Parathyroid adenoma (tissue), 2 donors: ENCODE results near the gene SLC5A10.

Experiments used
- H2AFZ ChIP-seq: fragments of 300-600 bp; sonication (generic); one replicate; pipeline ENCODE4 v1.7.0; 2017; ENCODE audit warnings: antibody characterized with exemption, mild to moderate bottlenecking
- H3K27ac ChIP-seq: fragments of 300-600 bp; sonication (generic); one replicate; pipeline ENCODE4 v1.7.0; 2017
- H3K27me3 ChIP-seq: fragments of 300-600 bp; sonication (generic); one replicate; pipeline ENCODE4 v1.7.0; 2017; ENCODE audit warnings: low read length; ENCODE audit not compliant: control insufficient read depth, insufficient read depth
- H3K36me3 ChIP-seq: fragments of 300-600 bp; sonication (generic); one replicate; pipeline ENCODE4 v1.7.0; 2017; ENCODE audit warnings: low read length; ENCODE audit not compliant: control insufficient read depth, insufficient read depth
- H3K4me1 ChIP-seq: fragments of 300-600 bp; sonication (generic); one replicate; pipeline ENCODE4 v1.7.0; 2017; ENCODE audit warnings: control low read depth
- H3K4me2 ChIP-seq: fragments of 300-600 bp; sonication (generic); one replicate; pipeline ENCODE4 v1.7.0; 2017; ENCODE audit warnings: low read length
- H3K4me3 ChIP-seq: fragments of 300-600 bp; sonication (generic); one replicate; pipeline ENCODE4 v1.7.0; 2017; ENCODE audit warnings: low read depth, low read length
- H3K79me2 ChIP-seq: fragments of 300-600 bp; sonication (generic); one replicate; pipeline ENCODE4 v1.7.0; 2017; ENCODE audit warnings: control low read depth
- H3K9ac ChIP-seq: fragments of 300-600 bp; sonication (generic); one replicate; pipeline ENCODE4 v1.7.0; 2017; ENCODE audit warnings: mild to moderate bottlenecking
- H3K9me3 ChIP-seq: fragments of 300-600 bp; sonication (generic); one replicate; pipeline ENCODE4 v1.7.0; 2017; ENCODE audit warnings: low read length; ENCODE audit not compliant: control insufficient read depth
- TF ChIP-seq, protein P1 (sequence below): fragments of 300-600 bp; sonication (generic); IDR thresholded peaks from one replicate; pipeline ENCODE4 v1.7.0; 2017; ENCODE audit warnings: antibody characterized with exemption, mild to moderate bottlenecking
- donor health status: primary hyperparathyroidism.

Gene SLC5A10

DNA sequence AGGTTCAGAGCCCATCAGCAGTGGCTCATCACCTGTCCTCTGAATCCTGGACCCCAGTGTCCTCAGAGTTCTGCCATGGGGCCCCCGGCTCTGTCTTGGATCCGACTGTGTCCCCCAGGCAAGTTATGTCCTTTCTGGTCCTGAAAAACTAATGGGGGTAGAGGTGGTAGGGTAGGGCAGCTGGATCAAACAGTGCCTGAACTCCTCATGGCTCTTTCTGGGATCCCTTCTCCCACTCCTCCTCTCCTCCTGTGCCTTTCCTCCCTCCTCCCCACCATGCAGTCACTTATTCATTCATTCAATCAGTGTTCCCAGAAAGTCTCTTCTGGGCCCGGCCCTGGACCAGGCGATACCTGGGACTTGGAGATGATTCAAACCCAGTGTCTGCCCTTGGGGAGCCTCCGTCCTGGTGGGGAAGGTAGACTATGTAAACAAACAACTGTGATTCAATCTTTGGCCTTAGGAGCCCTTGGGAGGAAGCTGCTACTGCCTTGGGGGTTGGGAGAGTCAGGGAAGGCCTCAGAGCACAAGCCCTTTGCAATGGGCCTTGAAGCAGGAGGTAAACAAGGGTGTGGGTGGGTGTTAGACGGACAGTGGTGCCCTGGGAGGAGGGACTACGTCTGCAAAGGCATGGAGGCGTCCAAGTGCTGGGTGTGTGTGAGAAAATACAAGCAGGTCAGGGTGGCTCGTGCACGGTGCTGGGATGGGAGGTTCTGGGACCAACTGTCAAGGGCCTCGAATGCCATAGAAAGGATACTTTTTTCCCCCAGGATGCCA, 59.0 kb downstream of the SLC5A10 start:
- Histone ChIP-seq H2AFZ (peak overlapping the region; percentile 72), H3K79me2 (no peaks in the 10 kb centered on the region), H3K9ac (no peak overlapping the region), H3K27ac (peak overlapping the region; percentile 44), H3K9me3 (no peaks in the 10 kb centered on the region), H3K4me1 (peaks cover 10% of the 10 kb centered on the region), H3K4me3 (no peak overlapping the region), H3K4me2 (no peak overlapping the region), H3K27me3 (no peaks in the 10 kb centered on the region), H3K36me3 (no peaks in the 10 kb centered on the region)
- TF ChIP-seq, protein P1, sequence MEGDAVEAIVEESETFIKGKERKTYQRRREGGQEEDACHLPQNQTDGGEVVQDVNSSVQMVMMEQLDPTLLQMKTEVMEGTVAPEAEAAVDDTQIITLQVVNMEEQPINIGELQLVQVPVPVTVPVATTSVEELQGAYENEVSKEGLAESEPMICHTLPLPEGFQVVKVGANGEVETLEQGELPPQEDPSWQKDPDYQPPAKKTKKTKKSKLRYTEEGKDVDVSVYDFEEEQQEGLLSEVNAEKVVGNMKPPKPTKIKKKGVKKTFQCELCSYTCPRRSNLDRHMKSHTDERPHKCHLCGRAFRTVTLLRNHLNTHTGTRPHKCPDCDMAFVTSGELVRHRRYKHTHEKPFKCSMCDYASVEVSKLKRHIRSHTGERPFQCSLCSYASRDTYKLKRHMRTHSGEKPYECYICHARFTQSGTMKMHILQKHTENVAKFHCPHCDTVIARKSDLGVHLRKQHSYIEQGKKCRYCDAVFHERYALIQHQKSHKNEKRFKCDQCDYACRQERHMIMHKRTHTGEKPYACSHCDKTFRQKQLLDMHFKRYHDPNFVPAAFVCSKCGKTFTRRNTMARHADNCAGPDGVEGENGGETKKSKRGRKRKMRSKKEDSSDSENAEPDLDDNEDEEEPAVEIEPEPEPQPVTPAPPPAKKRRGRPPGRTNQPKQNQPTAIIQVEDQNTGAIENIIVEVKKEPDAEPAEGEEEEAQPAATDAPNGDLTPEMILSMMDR = no peak

DNA sequence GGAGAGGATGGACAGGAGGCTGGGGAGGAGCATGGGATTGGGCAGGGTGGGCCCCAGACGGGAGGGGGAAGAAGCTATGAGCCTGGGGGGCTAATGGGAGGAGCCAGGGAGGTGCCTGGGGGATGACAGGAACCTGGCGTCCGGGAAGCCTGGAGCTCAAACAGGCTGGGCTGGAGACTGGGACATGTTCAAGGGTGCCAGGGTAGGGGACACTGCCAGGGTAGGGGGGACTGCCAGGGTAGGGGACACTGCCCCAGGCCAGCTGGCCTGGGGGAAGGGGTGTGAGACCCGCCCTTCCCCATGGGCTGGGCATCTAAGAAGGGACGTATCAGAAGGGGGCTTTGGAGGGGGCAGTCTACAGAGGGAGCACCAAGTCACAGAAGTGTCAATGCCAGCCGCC, 59.6 kb downstream of the SLC5A10 start:
- H3K4me2 ChIP-seq = no peak overlapping the region
- H3K27ac ChIP-seq = no peak overlapping the region
- no peaks in the 10 kb centered on the region for H3K36me3 ChIP-seq
- H3K79me2 ChIP-seq = no peaks in the 10 kb centered on the region
- TF ChIP-seq, protein P1 = no peak
- peaks cover 10% of the 10 kb centered on the region for H3K4me1 ChIP-seq
- no peaks in the 10 kb centered on the region for H3K27me3 ChIP-seq
- H3K9me3 ChIP-seq = no peaks in the 10 kb centered on the region
- no peak overlapping the region for H3K9ac ChIP-seq
- peak overlapping the region; percentile 72 for H2AFZ ChIP-seq
- no peak overlapping the region for H3K4me3 ChIP-seq

DNA sequence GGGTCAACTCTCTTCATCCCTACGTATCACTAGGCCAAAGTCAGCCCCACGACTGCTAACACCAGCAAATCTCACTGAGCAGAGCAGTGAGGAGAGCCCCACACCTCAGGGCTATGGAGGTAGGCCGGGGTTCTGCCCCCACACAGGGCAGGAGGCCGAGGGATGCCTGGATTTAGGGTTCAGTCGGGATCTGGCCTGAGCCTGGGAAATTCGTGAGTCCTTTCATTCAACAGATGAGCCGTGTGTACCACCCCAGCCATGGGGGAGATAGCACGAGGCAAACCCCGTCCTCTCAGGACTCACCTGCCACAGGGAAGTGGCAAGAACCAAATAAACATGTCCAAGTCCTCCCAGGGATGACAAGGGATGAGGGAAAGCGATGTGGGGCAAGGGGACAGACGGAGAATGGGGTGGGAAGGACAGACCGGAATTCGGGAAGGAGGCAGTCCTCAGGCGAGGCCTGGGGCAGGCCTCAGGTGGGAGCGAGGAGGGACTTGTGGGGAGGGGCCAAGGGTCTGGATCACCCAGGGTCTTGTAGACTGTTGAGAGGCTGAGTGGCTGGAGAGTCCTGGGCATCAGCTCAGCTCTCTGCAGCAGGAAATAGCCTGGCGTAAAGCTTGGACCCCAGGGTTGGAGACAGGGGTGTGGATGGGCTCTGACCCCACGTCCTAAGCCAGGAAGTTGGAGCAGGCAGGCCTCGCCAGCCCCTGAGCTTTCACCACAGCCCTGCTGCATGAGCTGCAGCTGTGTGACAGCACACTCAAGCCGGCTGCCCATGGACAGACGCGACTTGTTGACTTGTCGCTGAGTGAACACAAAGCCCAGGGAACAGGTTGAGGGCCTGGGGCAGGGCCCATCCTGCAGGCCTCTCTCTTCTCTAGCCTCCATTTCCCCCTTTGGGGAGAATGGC, 60.5 kb downstream of the SLC5A10 start:
- Histone ChIP-seq H2AFZ (no peak overlapping the region), H3K9me3 (no peaks in the 10 kb centered on the region), H3K79me2 (no peaks in the 10 kb centered on the region), H3K4me2 (no peak overlapping the region), H3K27ac (no peak overlapping the region), H3K9ac (no peak overlapping the region), H3K4me3 (no peak overlapping the region), H3K4me1 (peaks cover 10% of the 10 kb centered on the region), H3K27me3 (no peaks in the 10 kb centered on the region), H3K36me3 (no peaks in the 10 kb centered on the region)
- TF ChIP-seq, protein P1 = no peak

DNA sequence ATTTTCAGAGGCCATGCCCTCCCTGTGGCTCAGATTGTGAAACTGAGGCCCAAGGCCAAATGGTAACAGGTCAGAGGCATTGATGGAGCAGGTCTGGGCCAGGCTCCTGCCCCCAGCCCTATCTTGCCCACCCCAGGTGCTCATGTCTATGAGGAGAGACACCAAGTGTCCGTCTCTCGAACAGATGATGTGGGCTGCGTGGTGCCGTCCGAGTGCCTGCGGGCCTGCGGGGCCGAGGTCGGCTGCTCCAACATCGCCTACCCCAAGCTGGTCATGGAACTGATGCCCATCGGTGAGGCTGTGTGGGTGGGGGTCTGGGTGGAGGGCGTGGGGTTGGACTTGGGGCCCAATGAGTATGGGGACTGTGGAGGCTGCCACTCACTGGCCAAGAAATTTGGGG, 61.3 kb downstream of the SLC5A10 start:
- Histone ChIP-seq H3K9me3 (no peaks in the 10 kb centered on the region), H2AFZ (no peak overlapping the region), H3K27ac (no peak overlapping the region)

More for the DNA sequence above, 61.3 kb downstream of the SLC5A10 start:
- no peaks in the 10 kb centered on the region for H3K27me3 ChIP-seq
- no peak overlapping the region for H3K4me3 ChIP-seq
- H3K4me2 ChIP-seq = no peak overlapping the region
- no peaks in the 10 kb centered on the region for H3K79me2 ChIP-seq
- no peak overlapping the region for H3K9ac ChIP-seq
- TF ChIP-seq, protein P1 = no peak
- no peaks in the 10 kb centered on the region for H3K36me3 ChIP-seq
- H3K4me1 ChIP-seq = peaks cover 10% of the 10 kb centered on the region
